HG03066 (cell line): Measurements from ENCODE around the gene EOMES.
A peak's percentile ranks its signal among the peaks of the same experiment; 100 is the strongest.

Experiments
- ATAC-seq: cut with Tn5 transposase; IDR thresholded peaks from one replicate; pipeline ENCODE4 v1.9.1; 2021; ENCODE audit warnings: low read depth; ENCODE audit not compliant: unreplicated experiment

Gene EOMES

DNA sequence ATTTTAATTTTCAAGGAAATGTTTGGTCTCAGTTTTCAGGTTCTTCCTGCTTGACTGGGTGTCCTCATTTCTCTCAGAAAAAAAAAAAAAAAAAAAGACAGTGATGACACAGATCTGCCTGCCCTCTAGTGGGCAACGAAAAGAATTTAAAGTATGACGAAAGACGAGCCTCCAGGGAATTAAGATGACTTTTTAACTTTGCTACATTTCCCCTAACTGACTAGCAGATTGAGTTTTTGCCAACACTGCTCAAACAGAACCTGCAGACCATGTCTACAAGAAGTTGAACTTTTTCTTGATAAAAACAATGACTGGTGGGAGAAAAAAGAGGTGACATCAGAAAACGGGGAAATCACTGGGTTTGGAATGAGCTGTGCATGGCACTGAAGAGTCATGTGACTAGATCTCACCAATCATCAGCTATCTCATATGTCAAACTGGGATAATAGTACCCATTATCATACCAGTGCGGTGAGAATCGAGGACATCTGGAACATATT is 40.8 kb downstream of the EOMES start:
- ATAC-seq = peak; percentile 62

DNA sequence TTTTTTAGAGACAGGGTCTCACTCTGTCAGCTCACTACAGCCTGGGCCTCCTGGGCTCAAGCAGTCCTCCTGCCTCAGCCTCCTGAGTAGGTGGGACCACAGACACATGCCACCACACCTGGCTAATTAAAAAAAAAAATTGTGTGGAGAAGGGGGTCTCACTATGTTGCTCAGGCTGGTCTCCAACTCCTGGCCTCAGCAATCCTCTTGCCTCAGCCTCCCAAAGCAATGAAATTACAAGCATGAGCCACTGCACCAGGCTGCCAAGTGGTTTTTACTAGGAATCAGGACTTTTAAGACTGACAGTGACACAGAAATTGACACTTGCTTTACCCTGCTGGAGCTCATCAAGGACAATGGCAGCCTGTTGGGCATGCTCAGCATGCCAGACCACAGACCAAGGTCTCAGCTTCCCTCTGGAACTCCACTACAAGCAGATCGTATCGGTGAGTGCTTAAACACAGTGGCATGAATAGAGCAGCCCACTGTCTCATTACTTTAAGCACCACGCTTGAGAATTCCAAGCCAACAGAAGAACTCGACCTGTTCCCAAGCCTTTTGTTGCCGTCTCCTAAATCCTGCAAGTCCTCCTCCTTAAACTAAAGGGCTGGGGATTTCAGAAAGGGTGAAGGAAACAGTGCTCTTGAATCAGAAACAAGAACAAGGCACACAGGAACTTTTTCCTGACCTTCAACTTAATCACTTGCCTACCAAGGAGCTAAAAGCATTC is 41.4 kb downstream of the EOMES start:
- ATAC-seq = peak; percentile 11

DNA sequence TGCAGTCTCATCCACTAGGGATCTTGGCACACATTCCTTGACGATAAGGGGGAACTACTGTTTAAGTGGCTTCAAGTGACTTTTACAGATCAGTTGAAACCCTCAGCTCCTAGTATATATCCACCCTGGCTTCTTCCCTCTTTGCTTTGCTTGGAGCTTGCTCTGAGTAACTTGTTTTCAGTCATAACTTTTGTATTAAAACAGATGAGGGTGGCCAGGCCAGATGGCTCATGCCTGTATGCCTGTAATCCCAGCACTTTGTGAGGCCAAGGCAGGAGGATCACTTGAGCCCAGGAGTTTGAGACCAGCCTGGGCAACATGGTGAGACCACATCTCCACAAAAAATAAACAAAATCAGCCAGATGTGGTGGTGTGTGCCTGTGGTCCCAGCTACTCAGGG is 42.4 kb downstream of the EOMES start:
- no peak for ATAC-seq

DNA sequence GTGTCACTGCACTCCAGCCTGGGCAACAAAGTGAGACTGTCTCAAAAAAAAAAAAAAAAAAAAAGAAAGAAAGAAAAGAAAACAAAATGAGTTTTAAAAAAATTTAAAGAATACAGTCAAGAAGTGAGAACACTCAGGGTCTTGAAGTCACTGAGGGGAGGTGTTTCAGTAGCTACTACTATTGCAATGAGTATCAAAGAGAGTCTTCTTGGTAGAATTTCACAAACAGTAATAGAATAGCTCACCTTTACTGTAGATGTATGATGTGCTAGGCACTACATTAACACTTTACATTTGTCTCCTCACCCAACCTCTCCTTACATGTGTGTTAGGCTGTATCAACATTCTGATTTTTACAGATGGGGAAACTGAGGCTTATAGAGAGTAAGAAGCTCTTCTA is 43.9 kb downstream of the EOMES start:
- ATAC-seq = no peak

DNA sequence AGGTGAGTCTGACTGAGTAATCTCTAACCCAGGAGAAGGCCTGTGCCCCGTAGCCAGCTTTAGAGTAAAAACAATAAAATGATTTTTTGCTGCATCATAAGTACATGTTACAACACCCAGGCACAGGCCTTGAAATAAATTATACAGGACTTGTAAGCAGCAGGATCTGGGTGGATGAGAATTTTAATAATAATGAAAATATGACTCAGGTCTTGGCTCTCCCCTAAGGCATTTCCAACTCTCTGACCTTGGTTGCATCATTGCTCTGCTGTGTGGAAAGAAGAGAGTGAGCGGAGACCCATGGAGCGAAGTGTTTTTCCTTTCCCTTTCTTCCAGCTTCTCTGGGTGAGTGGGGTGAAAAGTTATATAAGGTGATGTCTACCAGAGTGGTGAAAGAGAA is 44.6 kb downstream of the EOMES start:
- no peak for ATAC-seq

DNA sequence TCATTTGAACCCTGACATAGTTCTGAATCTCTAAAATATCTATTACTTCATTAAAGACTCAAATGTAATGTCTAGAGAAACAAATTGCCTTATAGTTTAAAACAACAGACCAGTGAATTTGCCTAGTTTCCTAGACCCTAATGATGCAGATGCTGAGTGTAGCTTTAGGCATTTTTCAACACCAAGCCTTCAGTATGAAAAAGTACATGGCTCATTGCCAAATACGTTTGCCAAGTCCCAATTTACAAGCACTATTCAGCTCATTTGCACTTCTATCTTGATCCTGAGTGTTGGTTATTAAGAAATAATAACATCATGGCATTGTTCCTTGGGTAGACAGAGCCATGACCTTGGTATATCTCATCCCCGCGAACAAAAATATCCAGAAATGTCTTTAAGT is 46.8 kb downstream of the EOMES start:
- ATAC-seq = no peak

DNA sequence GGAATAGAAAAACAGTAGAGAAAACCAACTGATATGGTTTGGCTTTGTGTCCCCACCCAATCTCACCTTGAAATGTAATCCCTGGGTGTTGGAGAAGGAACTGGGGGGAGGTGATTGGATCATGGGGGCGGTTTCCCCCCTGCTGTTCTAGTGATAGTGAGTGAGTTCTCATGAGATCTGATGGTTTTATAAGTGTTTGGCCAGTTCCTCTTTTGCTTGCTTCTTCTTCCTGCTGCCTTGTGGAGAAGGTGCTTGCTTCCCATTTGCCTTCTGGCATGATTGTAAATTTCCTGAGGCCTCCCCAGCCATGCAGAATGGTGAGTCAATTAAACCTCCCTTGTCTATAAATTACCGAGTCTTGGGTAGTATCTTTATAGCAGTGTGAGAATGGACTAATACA is 48.4 kb downstream of the EOMES start:
- no peak for ATAC-seq

DNA sequence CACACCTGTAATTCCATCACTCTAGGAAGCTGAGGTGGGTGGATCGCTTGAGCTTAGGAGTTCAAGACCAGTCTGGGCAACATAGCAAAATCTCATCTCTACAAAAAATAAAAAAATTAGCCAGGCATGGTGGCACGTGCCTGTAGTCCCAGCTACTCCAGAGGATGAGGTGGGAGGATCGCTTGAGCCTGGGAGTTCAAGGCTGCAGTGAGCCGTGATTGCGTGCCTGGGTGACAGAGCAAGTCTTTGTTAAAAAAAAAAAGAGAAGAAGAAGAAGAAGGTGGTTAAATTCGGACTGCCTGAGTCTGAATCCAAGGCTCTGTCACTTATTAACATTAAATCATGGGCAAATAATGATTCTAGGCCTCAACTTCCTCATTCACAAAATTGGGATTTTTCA is 51.0 kb downstream of the EOMES start:
- ATAC-seq = no peak

DNA sequence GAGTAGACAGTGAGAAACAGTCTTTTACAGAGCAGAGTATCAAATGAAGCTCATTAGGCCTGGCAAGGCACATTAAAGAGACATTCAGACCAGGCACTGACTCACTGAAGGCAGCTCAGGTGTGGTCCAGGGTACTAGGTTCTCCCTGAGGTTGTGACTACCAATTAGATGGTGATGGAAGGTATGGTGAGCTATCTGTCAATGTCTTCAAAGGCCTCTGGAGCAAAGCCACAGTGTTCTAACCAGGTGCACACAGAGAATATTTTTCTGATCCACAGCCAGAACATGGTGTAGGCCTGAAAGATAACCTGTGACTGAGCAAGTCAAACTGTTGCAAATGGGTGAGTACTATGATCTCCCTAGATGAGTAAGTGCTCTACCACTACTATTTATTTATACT is 51.5 kb downstream of the EOMES start:
- no peak for ATAC-seq

DNA sequence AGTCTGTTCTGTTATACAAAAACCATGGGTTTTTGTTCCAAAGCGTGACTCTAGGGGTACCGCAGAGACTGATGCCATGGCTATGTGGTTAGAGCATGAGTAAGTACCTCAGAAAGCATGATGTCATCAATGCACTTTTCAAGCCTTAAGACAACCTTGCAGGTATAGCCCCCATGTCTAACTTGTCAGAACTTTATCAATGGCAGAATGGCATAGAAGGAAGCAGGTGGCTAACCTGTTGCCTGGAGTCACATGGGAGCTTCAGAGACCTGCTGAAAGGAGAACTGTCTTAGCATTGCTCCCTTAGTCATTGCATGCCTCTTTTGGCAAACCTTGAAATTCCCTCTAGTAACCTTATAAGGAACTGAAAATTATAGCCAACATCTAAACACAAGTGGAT is 52.5 kb downstream of the EOMES start:
- ATAC-seq = no peak

DNA sequence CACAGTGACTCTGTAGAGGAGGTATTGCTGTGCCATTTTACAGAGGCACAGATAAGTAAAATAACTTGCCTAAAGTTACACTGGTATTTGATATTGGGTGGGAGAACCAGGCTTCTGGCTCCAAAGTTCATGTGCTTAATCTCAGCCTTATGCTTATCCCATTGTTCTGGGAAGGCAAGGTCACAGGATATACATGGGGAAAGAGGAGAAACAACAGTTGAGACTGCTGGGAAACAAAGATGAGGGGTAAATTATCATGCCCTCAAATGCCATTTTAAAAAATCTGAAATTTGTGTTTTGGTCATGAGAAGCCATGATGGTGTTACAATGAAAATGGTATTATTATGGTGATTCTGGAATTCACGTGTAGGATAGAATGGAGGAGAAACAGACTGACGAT is 54.4 kb downstream of the EOMES start:
- no peak for ATAC-seq

DNA sequence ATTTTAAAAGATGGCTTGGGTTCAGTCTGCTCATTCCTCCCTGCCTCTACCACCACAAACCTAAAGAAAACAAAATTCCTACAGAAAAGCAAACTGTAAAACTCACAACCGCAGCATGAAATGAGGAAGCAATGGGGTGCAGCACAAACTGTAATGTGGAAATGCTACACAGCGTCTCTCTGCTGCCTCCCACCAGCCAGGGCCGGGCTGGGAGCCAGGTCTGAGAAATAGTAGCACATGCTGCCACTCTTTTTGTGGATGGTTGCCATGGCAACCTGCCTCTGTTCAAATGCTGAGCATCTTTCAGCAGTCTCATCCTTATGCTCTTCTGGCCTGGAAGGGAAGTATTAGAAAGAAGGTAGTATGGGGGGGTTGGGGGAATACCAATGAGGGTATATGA is 55.4 kb downstream of the EOMES start:
- no peak for ATAC-seq

DNA sequence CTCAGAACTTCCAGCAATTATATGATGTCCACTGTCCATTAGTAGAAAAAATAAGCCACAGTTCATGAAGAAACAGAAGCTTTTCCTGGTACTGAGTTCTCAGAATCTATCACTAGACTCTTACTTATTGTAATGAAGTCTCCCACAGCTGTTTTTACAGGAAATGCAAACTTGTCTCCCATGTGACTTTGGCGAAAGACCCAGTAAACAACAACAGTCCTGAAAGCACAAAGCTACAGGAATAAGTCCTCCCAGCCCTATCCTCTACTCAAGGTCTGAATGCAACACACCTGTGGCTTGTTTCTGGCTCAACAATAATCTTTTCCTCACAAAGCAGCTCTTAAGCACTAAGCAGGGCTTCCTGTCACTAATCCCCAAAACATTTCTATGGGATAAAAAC is 55.9 kb downstream of the EOMES start:
- ATAC-seq = no peak
